NCI-H2171 (cell line): ENCODE data around the gene FBXO15.

Source experiments
- DNase-seq: peaks from one replicate; lab custom pipeline; 2025; lab: John Stamatoyannopoulos, UW

Gene FBXO15

DNA sequence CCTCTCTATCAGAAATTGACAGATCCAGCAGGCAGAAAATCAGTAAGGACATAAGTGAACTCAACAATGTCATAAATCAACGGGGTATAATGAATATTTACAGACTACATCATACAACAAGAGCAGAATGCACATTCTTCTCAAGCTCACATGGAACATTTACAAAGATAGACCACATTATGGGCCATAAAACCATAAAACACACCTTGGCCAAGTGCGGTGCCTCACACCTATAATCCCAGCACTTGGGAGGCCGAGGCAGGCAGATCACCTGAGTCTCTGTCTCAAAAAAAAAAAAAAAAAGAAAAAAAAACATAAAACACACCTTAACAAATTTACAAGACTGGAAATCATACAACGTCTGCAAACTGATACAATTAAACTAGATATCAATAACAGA is 36.7 kb downstream of the FBXO15 start:
- no peak for DNase-seq

DNA sequence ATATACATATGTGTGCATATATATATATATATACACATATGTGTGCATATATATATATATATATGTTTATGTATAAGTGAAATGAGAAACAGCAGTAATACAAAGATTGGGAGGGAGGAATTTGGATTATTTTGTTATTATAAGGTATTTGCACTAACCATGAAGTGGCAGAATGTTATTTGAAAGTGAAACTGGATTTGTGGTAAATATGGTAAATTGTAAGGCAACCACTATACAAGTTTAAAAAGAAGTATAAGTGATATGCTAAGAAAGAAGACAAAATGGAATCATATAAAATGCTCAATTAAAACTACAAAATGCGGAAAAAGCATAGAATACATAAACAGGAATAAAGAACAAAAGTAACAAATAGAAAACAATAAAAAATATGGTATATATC is 37.5 kb downstream of the FBXO15 start:
- no peak for DNase-seq

DNA sequence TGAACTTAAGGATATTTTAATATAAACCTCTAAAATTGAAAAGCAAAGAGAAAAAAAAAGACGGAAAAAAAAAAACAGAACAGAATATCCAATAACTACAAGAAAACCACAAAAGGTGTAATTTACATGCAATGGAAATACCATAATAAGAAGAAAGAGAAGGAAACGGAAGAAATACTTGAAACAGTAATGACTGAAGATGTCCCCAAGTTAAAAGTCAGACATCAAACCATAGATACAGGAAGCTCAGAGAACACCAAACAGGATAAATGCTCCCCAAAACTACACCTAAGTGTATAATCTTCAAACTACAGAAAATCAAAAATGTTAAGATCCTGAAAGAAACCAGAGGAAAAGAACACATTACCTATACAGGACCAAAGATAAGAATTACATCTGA is 39.2 kb downstream of the FBXO15 start:
- no peak for DNase-seq

GRCh38 chr18:74097803-74098202 is 49.8 kb downstream of the FBXO15 start:
- DNase-seq: no peak

GRCh38 chr18:74092922-74093321 is 54.7 kb downstream of the FBXO15 start:
- no peak for DNase-seq

- DNase-seq: no peak
Measured at GRCh38 chr18:74084184-74084855, 63.3 kb downstream of the FBXO15 start.

DNA sequence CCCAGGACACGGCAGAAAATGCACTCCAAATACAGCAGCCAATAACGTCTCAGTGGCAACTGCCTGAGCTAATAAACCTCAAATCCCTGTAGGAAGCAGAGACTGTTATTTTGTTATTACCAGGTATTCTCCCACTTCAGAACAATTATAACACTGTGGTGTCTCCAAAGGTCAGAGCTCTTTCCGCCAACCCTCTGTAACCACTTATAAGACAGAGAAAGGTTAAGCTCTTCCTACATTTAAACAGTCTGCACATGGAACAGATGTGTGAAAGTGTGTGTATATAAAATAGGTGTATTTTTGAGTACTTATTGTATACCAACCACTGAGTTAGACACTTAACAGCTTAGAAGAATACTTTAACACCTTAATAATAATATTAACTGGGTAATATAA is 64.1 kb downstream of the FBXO15 start:
- DNase-seq: no peak

DNA sequence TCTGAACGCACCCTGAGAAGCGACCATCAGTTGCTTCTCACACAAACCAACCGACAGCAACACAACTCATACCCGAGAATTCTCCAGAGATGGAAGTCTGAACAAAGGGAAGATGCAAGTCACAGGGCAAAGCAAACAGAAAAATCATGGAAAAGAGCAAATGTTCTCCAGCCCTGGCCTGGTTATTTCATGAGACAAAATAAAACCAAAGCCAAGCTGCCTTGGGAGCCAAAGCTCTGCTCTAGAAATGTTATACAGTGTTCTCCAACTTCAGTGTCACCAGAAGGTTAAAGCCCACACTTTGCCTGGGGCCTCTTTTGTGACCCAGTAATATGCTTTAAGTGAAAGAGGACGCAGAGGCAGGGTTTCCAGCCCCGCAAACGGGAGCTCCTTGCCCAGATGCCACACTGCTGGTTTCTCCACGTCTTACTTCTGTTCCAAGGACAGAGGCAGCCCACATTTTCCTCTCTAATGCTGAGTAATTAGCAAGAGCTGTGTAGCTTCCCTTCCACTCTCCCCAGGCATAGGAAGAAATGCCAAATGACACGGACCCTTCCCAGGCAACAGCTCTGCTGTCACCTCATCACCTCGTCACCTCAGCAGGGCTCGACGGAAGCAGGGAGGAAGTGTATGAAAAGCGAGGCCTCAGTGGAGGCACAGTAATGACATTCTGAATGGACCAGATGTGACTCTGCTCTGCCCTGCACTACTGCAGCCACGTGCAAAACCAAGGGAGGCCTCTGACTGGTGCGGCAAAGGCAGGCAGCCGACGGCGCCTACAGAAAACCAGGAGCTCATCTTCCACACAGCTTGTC is 64.7 kb downstream of the FBXO15 start:
- DNase-seq: no peak

- DNase-seq: no peak
Measured at GRCh38 chr18:74081966-74082741, 65.5 kb downstream of the FBXO15 start.

- DNase-seq: no peak
Measured at GRCh38 chr18:74078257-74078656, 69.4 kb downstream of the FBXO15 start.

DNA sequence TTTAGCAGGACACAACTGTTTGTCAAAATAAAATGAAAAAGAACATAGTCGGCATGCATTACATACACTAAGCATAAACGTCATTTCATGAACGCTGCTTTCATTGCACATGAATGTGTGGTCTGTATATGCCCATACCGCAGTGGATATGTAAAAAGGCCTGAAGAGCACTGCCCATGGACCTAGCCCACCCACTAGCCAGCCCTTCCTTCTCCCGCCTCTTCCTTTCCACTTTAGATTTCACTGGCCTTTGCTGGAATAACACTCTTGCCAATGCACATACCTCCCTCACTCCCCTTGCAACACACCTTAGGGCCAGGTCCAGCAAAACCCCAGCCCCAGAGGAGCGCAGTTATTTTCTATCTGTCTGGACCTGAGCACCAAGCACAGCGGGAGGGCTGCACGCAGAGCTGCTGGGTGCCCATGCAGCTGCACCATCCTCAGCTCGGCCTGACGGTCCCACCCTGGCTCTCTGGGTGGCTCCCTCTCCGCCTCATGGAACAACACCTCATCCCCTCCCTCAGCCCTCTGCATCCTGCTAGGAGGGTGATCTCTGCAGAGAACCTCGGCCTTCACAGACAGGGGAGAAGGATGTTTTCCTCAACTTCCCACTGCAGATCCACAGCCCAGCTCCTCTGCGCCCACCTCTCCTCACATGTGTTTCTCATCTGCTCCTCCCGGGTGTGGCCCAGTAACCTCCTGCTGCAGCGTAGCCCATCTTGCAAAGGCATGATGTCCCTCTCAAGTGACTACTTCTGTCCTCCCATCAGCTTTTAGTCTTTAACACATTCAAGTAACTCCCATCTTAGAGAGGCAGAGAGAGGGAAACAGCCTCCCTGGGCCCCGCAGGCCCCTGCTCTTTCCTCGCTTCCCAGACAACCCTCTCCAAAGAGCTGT is 72.7 kb downstream of the FBXO15 start:
- DNase-seq: no peak

GRCh38 chr18:74073957-74074667 is 73.5 kb downstream of the FBXO15 start:
- no peak for DNase-seq

DNA sequence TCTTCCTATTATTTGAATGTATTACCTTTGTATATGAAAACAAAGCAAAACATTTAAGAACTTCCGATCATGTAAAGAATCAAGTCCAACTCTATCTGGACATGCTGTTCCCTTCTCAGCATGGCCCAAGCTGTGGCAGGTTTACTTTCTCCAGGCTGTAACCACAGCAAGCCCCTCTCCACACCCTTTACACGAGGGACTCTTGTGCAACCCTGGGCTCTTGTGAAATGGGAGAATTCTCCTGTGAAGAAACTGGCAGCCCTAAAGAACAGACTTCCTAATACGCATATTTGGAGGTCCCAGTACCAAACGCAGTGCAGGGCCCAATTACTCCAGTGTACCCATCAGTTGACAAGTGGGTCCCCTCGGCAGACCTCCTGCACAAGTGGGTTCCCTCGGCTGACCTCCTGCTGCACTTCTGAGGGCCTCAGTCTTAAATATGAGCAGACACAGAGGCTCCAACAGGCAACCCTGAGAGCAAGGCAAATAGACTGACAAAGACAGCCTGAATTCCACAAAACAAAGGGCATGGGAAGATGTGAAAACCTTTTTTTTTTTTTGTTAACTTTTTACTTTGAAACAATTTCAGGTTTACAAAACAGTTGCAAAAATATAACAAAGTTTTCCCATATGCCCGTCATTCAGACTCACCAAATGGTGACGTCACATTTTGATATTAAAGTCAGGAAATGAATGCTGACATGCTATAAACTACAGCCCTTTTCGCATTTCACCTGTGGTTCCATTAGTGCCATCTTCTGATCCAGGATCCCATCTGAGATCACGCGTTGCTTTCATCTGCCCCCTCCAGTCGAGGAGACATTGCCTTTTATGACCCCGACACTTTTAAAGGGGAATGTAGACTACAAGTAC is 78.2 kb downstream of the FBXO15 start:
- DNase-seq: no peak

- no peak for DNase-seq
Measured at GRCh38 chr18:74068296-74068695, 79.3 kb downstream of the FBXO15 start.

DNA sequence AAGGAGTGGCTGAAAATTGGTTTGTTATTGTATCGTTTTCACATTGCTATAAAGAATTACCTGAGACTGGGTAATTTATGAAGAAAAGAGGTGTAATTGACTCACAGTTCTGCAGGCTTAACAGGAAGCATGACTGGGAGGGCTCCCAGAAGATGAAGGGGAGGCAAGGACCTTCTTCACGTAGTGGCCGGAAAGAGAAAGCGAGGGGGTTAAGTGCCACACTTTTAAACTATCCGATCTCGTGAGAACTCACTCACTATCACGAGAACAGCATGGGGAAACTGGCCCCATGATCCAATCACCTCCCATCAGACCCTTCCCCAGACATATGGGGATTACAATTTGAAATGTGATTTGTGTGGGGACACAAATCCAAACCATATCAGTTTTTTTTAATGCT is 81.6 kb downstream of the FBXO15 start:
- DNase-seq: no peak

GRCh38 chr18:74065366-74065765 is 82.3 kb downstream of the FBXO15 start:
- DNase-seq: no peak

GRCh38 chr18:74064510-74064909 is 83.1 kb downstream of the FBXO15 start:
- no peak for DNase-seq

GRCh38 chr18:74063557-74063956 is 84.1 kb downstream of the FBXO15 start:
- DNase-seq: no peak

DNA sequence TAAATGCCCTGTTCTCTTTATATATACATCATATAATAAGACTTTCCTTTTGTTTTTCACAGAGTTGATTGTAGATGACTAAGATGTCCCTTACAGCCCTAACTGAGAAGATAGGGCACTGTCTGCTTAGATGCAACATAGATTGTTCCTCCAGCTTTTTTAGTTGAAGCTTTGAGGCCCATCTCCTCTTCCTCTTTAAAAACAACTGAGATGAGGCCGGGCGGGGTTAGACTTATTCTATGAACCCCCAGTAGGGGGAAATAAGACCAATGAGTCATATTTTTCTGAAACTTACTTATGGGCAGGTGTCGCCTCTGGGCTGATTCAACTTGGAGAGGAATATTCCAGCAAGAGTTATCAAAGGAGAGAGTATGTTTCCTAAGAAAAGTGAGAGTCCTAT is 84.6 kb downstream of the FBXO15 start:
- DNase-seq: no peak

DNA sequence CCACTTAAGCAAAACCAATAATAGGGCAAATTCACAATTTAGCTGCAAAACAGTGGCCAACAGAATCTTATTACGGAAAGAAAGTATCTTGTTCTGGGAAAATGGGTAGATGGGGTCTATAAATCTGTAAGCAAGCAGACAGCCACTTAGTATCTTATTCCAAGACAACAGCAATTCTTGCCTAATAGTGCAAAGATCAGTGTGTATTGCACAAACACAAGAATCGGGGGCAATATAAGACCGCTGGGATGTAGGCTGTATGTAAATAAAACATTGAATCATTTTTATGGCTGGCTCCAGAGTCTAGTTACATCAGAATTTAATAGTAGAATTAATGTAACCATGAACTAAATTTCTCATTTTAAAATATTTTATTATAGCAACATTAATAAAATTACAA is 85.6 kb downstream of the FBXO15 start:
- DNase-seq: no peak
